B cell (primary cell): ENCODE data around the gene FGFR3.

ENCODE experiments used
- CTCF ChIP-seq: fragments of 200-600 bp; IDR thresholded peaks from one replicate; pipeline ENCODE4 v1.8.0; 2022; ENCODE audit warnings: antibody characterized with exemption, mild to moderate bottlenecking
- EZH2 ChIP-seq: IDR thresholded peaks from 2 replicates; pipeline ENCODE4 v1.6.1; 2012; ENCODE audit warnings: borderline replicate concordance, low read depth, mild to moderate bottlenecking, moderate library complexity, low read length; ENCODE audit not compliant: insufficient read depth, poor library complexity, severe bottlenecking

- TF ChIP-seq CTCF = no peak
- no peak for TF ChIP-seq EZH2
Observed at GRCh38 chr4:1759818-1760223, 33.3 kb upstream of the FGFR3 start.
